ENCODE results near the gene YTHDF1.

Gene YTHDF1

GRCh38 chr20:63190828-63191227, 25.1 kb downstream of the YTHDF1 start (continued):
- TF ChIP-seq ZSCAN18 (tag by site-specific recombination; IDR thresholded peaks at IDR 0.05), result no peak
- no peak for TF ChIP-seq PRDM2 (tag by site-specific recombination; IDR thresholded peaks at IDR 0.05; ENCODE audit: borderline replicate concordance)
- no peak for TF ChIP-seq ZSCAN16 (tag by site-specific recombination; IDR thresholded peaks at IDR 0.05)
- TF ChIP-seq ZNF692 (tag by site-specific recombination; IDR thresholded peaks at IDR 0.05), result no peak
- TF ChIP-seq ZNF148 (tag by site-specific recombination; IDR thresholded peaks at IDR 0.05; ENCODE audit: borderline replicate concordance), result no peak
- no peak for TF ChIP-seq ZSCAN30 (tag by site-specific recombination; IDR thresholded peaks at IDR 0.05)
- TF ChIP-seq ZNF510 (tag by site-specific recombination; IDR thresholded peaks at IDR 0.05; ENCODE audit: insufficient replicate concordance), result no peak
- TF ChIP-seq ZBTB7A (tag by site-specific recombination; IDR thresholded peaks at IDR 0.05; ENCODE audit: low read depth), result no peak
- no peak for TF ChIP-seq ZNF341 (tag by site-specific recombination; IDR thresholded peaks at IDR 0.05; ENCODE audit: low read depth)
- no peak for TF ChIP-seq ZNF626 (tag by site-specific recombination; IDR thresholded peaks at IDR 0.05)
- TF ChIP-seq ZNF664 (tag by site-specific recombination; IDR thresholded peaks at IDR 0.05), result no peak
- TF ChIP-seq ZNF112 (tag by site-specific recombination; IDR thresholded peaks at IDR 0.05), result no peak

- CTCF ChIA-PET, result interaction anchor here (0.5 to 1.1 kb wide), 2 partner anchors 20 to 101 kb away, joined by 3 to 5 read pairs; no protein-coding TSS in a partner anchor
- POLR2A ChIA-PET, result no interaction called here
- TF ChIP-seq PATZ1 (tag by site-specific recombination; IDR thresholded peaks at IDR 0.05), result no peak
- no peak for TF ChIP-seq ZNF169 (tag by site-specific recombination; IDR thresholded peaks at IDR 0.05)
Observed at GRCh38 chr20:63189846-63190559, 25.9 kb downstream of the YTHDF1 start.

More at GRCh38 chr20:63189846-63190559, 25.9 kb downstream of the YTHDF1 start:
- Histone ChIP-seq H3K4me3 (ENCODE audit: low read depth, low read length) (no peak overlapping the region), H3K27ac (ENCODE audit: extremely low read depth, low read depth, low read length) (no peak overlapping the region), H3K36me3 (ENCODE audit: control insufficient read depth in 2 of 2, insufficient read depth in 1 of 2, low read length in 2 of 2) (peaks cover 0 to 5% of the 10 kb centered on the region in 2 experiments; a peak in 1 of 3 replicates), H3K4me1 (ENCODE audit: control insufficient read depth, insufficient read depth, low read length) (no peaks in the 10 kb centered on the region), H3K9me3 (ENCODE audit: control insufficient read depth, insufficient read depth, low read depth, low read length) (no peaks in the 10 kb centered on the region)
